ENCODE measurements around the gene ARHGAP19.

DNA sequence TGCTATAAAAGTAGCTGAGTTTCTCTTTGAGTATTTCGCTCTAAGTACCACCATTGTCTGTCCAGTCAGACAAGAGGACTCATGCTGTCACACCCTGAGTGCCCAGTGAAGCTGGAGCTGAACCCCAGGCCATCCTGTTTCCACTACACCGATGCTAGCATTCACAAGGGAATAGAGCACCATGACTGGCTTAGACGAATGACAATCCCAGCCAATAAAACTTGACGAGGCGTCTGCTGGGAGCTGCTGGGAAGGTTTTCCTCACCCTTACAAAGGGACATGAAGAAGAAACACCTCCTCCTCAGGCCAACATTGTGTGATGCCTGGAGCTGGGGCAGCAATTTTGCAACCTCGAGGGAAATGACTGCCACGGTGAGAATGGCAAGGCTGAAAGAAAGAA lies 89.2 kb downstream of the ARHGAP19 start:
- TF ChIP-seq, protein P1, sequence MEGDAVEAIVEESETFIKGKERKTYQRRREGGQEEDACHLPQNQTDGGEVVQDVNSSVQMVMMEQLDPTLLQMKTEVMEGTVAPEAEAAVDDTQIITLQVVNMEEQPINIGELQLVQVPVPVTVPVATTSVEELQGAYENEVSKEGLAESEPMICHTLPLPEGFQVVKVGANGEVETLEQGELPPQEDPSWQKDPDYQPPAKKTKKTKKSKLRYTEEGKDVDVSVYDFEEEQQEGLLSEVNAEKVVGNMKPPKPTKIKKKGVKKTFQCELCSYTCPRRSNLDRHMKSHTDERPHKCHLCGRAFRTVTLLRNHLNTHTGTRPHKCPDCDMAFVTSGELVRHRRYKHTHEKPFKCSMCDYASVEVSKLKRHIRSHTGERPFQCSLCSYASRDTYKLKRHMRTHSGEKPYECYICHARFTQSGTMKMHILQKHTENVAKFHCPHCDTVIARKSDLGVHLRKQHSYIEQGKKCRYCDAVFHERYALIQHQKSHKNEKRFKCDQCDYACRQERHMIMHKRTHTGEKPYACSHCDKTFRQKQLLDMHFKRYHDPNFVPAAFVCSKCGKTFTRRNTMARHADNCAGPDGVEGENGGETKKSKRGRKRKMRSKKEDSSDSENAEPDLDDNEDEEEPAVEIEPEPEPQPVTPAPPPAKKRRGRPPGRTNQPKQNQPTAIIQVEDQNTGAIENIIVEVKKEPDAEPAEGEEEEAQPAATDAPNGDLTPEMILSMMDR (IDR thresholded peaks at IDR 0.05), result no peak
- TF ChIP-seq EP300 (IDR thresholded peaks at IDR 0.05), result no peak
- no peak for TF ChIP-seq POLR2AphosphoS5 (IDR thresholded peaks at IDR 0.05)

Data from sigmoid colon (tissue), 4 donors.